VCaP (cell line): Measurements from ENCODE around the gene CBX3.
"Not testable (repeated sequence)": the region's sequence is repeated elsewhere in the genome, so short reads cannot be mapped to it uniquely, and the experiment has no call there.

Experiments used
- H3K27ac ChIP-seq: fragments of 450-650 bp; 2 replicates; pipeline ENCODE4 v1.5.1; 2017
- CTCF ChIP-seq: fragments of 450-650 bp; conservative IDR thresholded peaks from 2 replicates; pipeline ENCODE4 v1.5.1; 2017; ENCODE audit warnings: mild to moderate bottlenecking, moderate library complexity

CBX3 gene

GRCh38 chr7:26156451-26157420 is 44.8 kb upstream of the CBX3 start:
- TF ChIP-seq CTCF = no peak
- peak overlapping the region; percentile 69 for H3K27ac ChIP-seq

GRCh38 chr7:26157520-26158105 is 43.9 kb upstream of the CBX3 start:
- TF ChIP-seq CTCF = no peak
- H3K27ac ChIP-seq = peak overlapping the region; percentile 69

GRCh38 chr7:26159243-26159642 is 42.3 kb upstream of the CBX3 start:
- H3K27ac ChIP-seq = no peak overlapping the region; the same call in 1 of the 2 replicates
- TF ChIP-seq CTCF = no peak

GRCh38 chr7:26160896-26161295 is 40.6 kb upstream of the CBX3 start:
- TF ChIP-seq CTCF = no peak
- no peak overlapping the region for H3K27ac ChIP-seq

GRCh38 chr7:26162431-26162830 is 39.1 kb upstream of the CBX3 start:
- no peak overlapping the region for H3K27ac ChIP-seq
- TF ChIP-seq CTCF = no peak

- H3K27ac ChIP-seq = not testable (repeated sequence)
These were observed 37.7 kb upstream of the CBX3 start for GRCh38 chr7:26163804-26164203.

GRCh38 chr7:26165950-26166683 is 35.4 kb upstream of the CBX3 start:
- no peak for TF ChIP-seq CTCF
- peak overlapping the region; percentile 85 for H3K27ac ChIP-seq
